ENCODE measurements around the gene B3GNT3. TPM values are rescaled to one million over a fixed set of nuclear protein-coding genes. Genes with fewer than 3 reads are reported as not detected.

B3GNT3 gene
- total RNA-seq, 5 donors from 2014 or later (not counting 1 experiment from before 2014, with no cell fraction given), result 0.12 to 1.2 (median 0.79) TPM

GRCh38 chr19:17841810-17842662 is 47.1 kb downstream of the B3GNT3 start:
- peaks cover 37 to 41% (median 41%) of the 10 kb centered on the region in 3 donors for H3K4me1 Mint-ChIP-seq
- H3K4me1 ChIP-seq (ENCODE audit: control insufficient read depth in 1 of 2, extremely low read depth in 1 of 2, insufficient read depth in 2 of 2, low read length in 2 of 2), result peaks cover 9 to 57% of the 10 kb centered on the region in 2 experiments
- H3K27ac ChIP-seq (ENCODE audit: low read length), result no peak overlapping the region
- peaks cover 39% of the 10 kb centered on the region for H3K36me3 Mint-ChIP-seq
- H3K27me3 Mint-ChIP-seq, result no peaks in the 10 kb centered on the region
- H3K9me3 ChIP-seq, result no peaks in the 10 kb centered on the region
- peaks cover 41 to 73% of the 10 kb centered on the region in 2 donors for H3K36me3 ChIP-seq (ENCODE audit: control insufficient read depth in 2 of 2, extremely low read depth in 1 of 2, insufficient read depth in 1 of 2, low read length in 1 of 2)
- H3K27me3 ChIP-seq (replicated peaks in 1 of 2; ENCODE audit: control insufficient read depth in 2 of 2, extremely low read depth in 1 of 2, insufficient read depth in 2 of 2, low read length in 1 of 2), result no peaks in the 10 kb centered on the region
- 89% methylated on average over 32 of the region's 56 CpGs for WGBS (ENCODE audit: insufficient coverage)
- POLR2A ChIA-PET, result interaction anchor here in 1 of 2 donors (0.6 to 0.7 kb wide), 2 partner anchors 24 to 36 kb away, joined by 4 to 12 read pairs; no protein-coding TSS in a partner anchor
- no peak overlapping the region for H3K27ac Mint-ChIP-seq
- H3K4me3 Mint-ChIP-seq, result no peak overlapping the region
- H3K4me3 ChIP-seq (ENCODE audit: control insufficient read depth in 1 of 2, extremely low read depth in 1 of 2, low read length in 1 of 2), result no peak overlapping the region
- peak in 33 of 35 experiments; percentile 20 to 66 (median 46) for DNase-seq
- no peaks in the 10 kb centered on the region for H3K9me3 Mint-ChIP-seq
- CTCF ChIA-PET, result interaction anchor here in 1 of 2 donors (0.7 kb wide), 1 partner anchor 14 kb away, joined by 4 read pairs; no protein-coding TSS in a partner anchor
- peak; percentile 17 to 68 (median 40) for ATAC-seq (replicated peaks in 1 of 4)

- Mint-ChIP-seq H3K27ac (peak overlapping the region; percentile 74 to 92), H3K4me1 (peaks cover 37 to 44% (median 43%) of the 10 kb centered on the region in 3 donors), H3K4me3 (peak overlapping the region in 1 of 3 donors; percentile 83), H3K36me3 (peaks cover 35% of the 10 kb centered on the region), H3K9me3 (no peaks in the 10 kb centered on the region), H3K27me3 (no peaks in the 10 kb centered on the region)
- Histone ChIP-seq H3K4me3 (ENCODE audit: control insufficient read depth in 1 of 2, extremely low read depth in 1 of 2, low read length in 1 of 2) (no peak overlapping the region), H3K9me3 (no peaks in the 10 kb centered on the region), H3K27me3 (replicated peaks in 1 of 2; ENCODE audit: control insufficient read depth in 2 of 2, extremely low read depth in 1 of 2, insufficient read depth in 2 of 2, low read length in 1 of 2) (no peaks in the 10 kb centered on the region), H3K4me1 (ENCODE audit: control insufficient read depth in 1 of 2, extremely low read depth in 1 of 2, insufficient read depth in 2 of 2, low read length in 2 of 2) (peaks cover 9 to 56% of the 10 kb centered on the region in 2 experiments), H3K36me3 (ENCODE audit: control insufficient read depth in 2 of 2, extremely low read depth in 1 of 2, insufficient read depth in 1 of 2, low read length in 1 of 2) (peaks cover 41 to 67% of the 10 kb centered on the region in 2 donors), H3K27ac (ENCODE audit: low read length) (no peak overlapping the region)
- CTCF ChIA-PET, result interaction anchor here in 1 of 2 donors (0.7 kb wide), 1 partner anchor 13 kb away, joined by 4 read pairs; no protein-coding TSS in a partner anchor
- WGBS (ENCODE audit: insufficient coverage), result 98% methylated on average over 20 of the region's 20 CpGs
- POLR2A ChIA-PET, result interaction anchor here (0.5 to 0.7 kb wide), 4 partner anchors 23 to 1777 kb away, joined by 3 to 12 read pairs (median 4); no protein-coding TSS in a partner anchor
- no peak for DNase-seq
- no peak for ATAC-seq (replicated peaks in 1 of 4)
Measured at GRCh38 chr19:17842663-17843291, 47.8 kb downstream of the B3GNT3 start.

- POLR2A ChIA-PET, result interaction anchor here (0.5 to 0.6 kb wide), 2 partner anchors 1430 to 1778 kb away, joined by 3 read pairs; no protein-coding TSS in a partner anchor
- H3K9me3 ChIP-seq, result no peaks in the 10 kb centered on the region
- Mint-ChIP-seq H3K27ac (peak overlapping the region; percentile 74 to 92), H3K4me3 (peak overlapping the region in 1 of 3 donors; percentile 83), H3K4me1 (peaks cover 43 to 50% (median 49%) of the 10 kb centered on the region in 3 donors), H3K9me3 (no peaks in the 10 kb centered on the region), H3K36me3 (peaks cover 30% of the 10 kb centered on the region), H3K27me3 (no peaks in the 10 kb centered on the region)
- CTCF ChIA-PET, result no interaction called here
- H3K27ac ChIP-seq (ENCODE audit: low read length), result no peak overlapping the region
- H3K4me3 ChIP-seq (ENCODE audit: control insufficient read depth in 1 of 2, extremely low read depth in 1 of 2, low read length in 1 of 2), result no peak overlapping the region
- no peaks in the 10 kb centered on the region for H3K27me3 ChIP-seq (replicated peaks in 1 of 2; ENCODE audit: control insufficient read depth in 2 of 2, extremely low read depth in 1 of 2, insufficient read depth in 2 of 2, low read length in 1 of 2)
- peaks cover 41 to 61% of the 10 kb centered on the region in 2 donors for H3K36me3 ChIP-seq (ENCODE audit: control insufficient read depth in 2 of 2, extremely low read depth in 1 of 2, insufficient read depth in 1 of 2, low read length in 1 of 2)
- WGBS (ENCODE audit: insufficient coverage), result 94% methylated on average over 8 of the region's 9 CpGs
- peaks cover 13 to 62% of the 10 kb centered on the region in 2 experiments for H3K4me1 ChIP-seq (ENCODE audit: control insufficient read depth in 1 of 2, extremely low read depth in 1 of 2, insufficient read depth in 2 of 2, low read length in 2 of 2)
- no peak for DNase-seq
- no peak for ATAC-seq (replicated peaks in 1 of 4)
Measured at GRCh38 chr19:17843292-17843827, 48.4 kb downstream of the B3GNT3 start.

GRCh38 chr19:17843908-17844490 is 49.1 kb downstream of the B3GNT3 start:
- Mint-ChIP-seq H3K4me3 (peak overlapping the region in 2 of 3 donors; percentile 17 to 83), H3K9me3 (no peaks in the 10 kb centered on the region), H3K36me3 (peaks cover 26% of the 10 kb centered on the region), H3K27ac (peak overlapping the region; percentile 92 to 99), H3K27me3 (no peaks in the 10 kb centered on the region), H3K4me1 (peaks cover 49 to 56% (median 56%) of the 10 kb centered on the region in 3 donors)
- Histone ChIP-seq H3K27ac (ENCODE audit: low read length) (no peak overlapping the region), H3K27me3 (replicated peaks in 1 of 2; ENCODE audit: control insufficient read depth in 2 of 2, extremely low read depth in 1 of 2, insufficient read depth in 2 of 2, low read length in 1 of 2) (no peaks in the 10 kb centered on the region), H3K4me3 (ENCODE audit: control insufficient read depth in 1 of 2, extremely low read depth in 1 of 2, low read length in 1 of 2) (no peak overlapping the region), H3K4me1 (ENCODE audit: control insufficient read depth in 1 of 2, extremely low read depth in 1 of 2, insufficient read depth in 2 of 2, low read length in 2 of 2) (peaks cover 18 to 68% of the 10 kb centered on the region in 2 experiments), H3K36me3 (ENCODE audit: control insufficient read depth in 2 of 2, extremely low read depth in 1 of 2, insufficient read depth in 1 of 2, low read length in 1 of 2) (peaks cover 38 to 57% of the 10 kb centered on the region in 2 donors), H3K9me3 (no peaks in the 10 kb centered on the region)
- 85% methylated on average over 14 of the region's 14 CpGs for WGBS (ENCODE audit: insufficient coverage)
- POLR2A ChIA-PET, result no interaction called here
- CTCF ChIA-PET, result no interaction called here
- no peak for DNase-seq
- ATAC-seq (replicated peaks in 1 of 4), result no peak

GRCh38 chr19:17846146-17846545 is 51.2 kb downstream of the B3GNT3 start:
- Histone ChIP-seq H3K4me3 (ENCODE audit: control insufficient read depth in 1 of 2, extremely low read depth in 1 of 2, low read length in 1 of 2) (peak overlapping the region; percentile 68 to 73), H3K4me1 (ENCODE audit: control insufficient read depth in 1 of 2, extremely low read depth in 1 of 2, insufficient read depth in 2 of 2, low read length in 2 of 2) (peaks cover 26 to 89% of the 10 kb centered on the region in 2 experiments), H3K9me3 (no peaks in the 10 kb centered on the region), H3K27ac (ENCODE audit: low read length) (peak overlapping the region; percentile 95), H3K27me3 (replicated peaks in 1 of 2; ENCODE audit: control insufficient read depth in 2 of 2, extremely low read depth in 1 of 2, insufficient read depth in 2 of 2, low read length in 1 of 2) (no peaks in the 10 kb centered on the region), H3K36me3 (ENCODE audit: control insufficient read depth in 2 of 2, extremely low read depth in 1 of 2, insufficient read depth in 1 of 2, low read length in 1 of 2) (peaks cover 23 to 37% of the 10 kb centered on the region in 2 donors)
- ATAC-seq (replicated peaks in 1 of 4), result no peak
- Mint-ChIP-seq H3K27ac (peak overlapping the region; percentile 92 to 99), H3K9me3 (no peaks in the 10 kb centered on the region), H3K36me3 (peaks cover 13% of the 10 kb centered on the region), H3K4me1 (peaks cover 63 to 70% (median 68%) of the 10 kb centered on the region in 3 donors), H3K27me3 (no peaks in the 10 kb centered on the region), H3K4me3 (peak overlapping the region; percentile 83 to 93 (median 93))
- POLR2A ChIA-PET, result interaction anchor here (0.6 kb wide), 2 partner anchors 30 to 437 kb away, joined by 3 to 7 read pairs; no protein-coding TSS in a partner anchor
- DNase-seq, result peak in 29 of 35 experiments; percentile 19 to 77 (median 37)
- 12% methylated on average over 5 of the region's 8 CpGs for WGBS (ENCODE audit: insufficient coverage)
- CTCF ChIA-PET, result interaction anchor here in 1 of 2 donors (1.2 kb wide), 1 partner anchor 9 kb away, joined by 3 read pairs; no protein-coding TSS in a partner anchor
